H1 (cell line): ENCODE data around the gene PLIN4. TPM values are rescaled to one million over a fixed set of nuclear protein-coding genes. Genes with fewer than 3 reads are reported as not detected.

Experiments
- BCL11A ChIP-seq, 2 experiments: IDR thresholded peaks; one replicate each; pipeline ENCODE4 v1.6.1; 2011; ENCODE audit warnings: low read depth in 2 of 2, low read length in 2 of 2, mild to moderate bottlenecking in 2 of 2
- HDAC6 ChIP-seq: IDR thresholded peaks from one replicate; pipeline ENCODE4 v1.7.1; 2012; ENCODE audit warnings: low read depth, mild to moderate bottlenecking, inconsistent platforms, low read length, moderate library complexity
- SP4 ChIP-seq: IDR thresholded peaks from 2 replicates; pipeline ENCODE4 v1.6.1; 2012; ENCODE audit warnings: low read length, inconsistent platforms
- polyA plus RNA-seq, 7 experiments: library from polyadenylated mRNA; depleted of rRNA in 3 of 7; stranded (reverse) in 5 of 7; unstranded in 2 of 7; fragments of >200 nt in 5 of 7; fragments of 200-250 nt in 2 of 7; gene quantifications; 1 replicate in 5 of 7; 2 replicates in 1 of 7; 4 replicates in 1 of 7; pipeline versions ENCODE4 v1.2.1 to v1.2.3, GENCODE V29; 2011 to 2013; ENCODE audit warnings: missing spikeins in 2 of 7, mixed read lengths in 2 of 7
- total RNA-seq: library from RNA; stranded (reverse); fragmentation: NEBNext Ultra II Directional; extraction: Animal tissue kit (Norgen Biotek cat#: 25700); gene quantifications from 2 replicates; pipeline ENCODE4 v1.2.1, GENCODE V29; 2021

The PLIN4 gene
- total and polyA plus RNA-seq, 2 of the 8 experiments (the other 6 are each of a cell fraction or from before 2014, with no cell fraction given) = 0.35 to 0.45 TPM

GRCh38 chr19:4493929-4494690 is 24.2 kb downstream of the PLIN4 start (continued):
- TF ChIP-seq HDAC6 (no peak), SP4 (no peak), BCL11A (IDR thresholded peaks at IDR 0.05; ENCODE audit: low read depth in 2 of 2, low read length in 2 of 2) (no peak)
